CD4-positive, alpha-beta T cell treated with Interleukin-15 for 4 hours (primary cell): ENCODE results near the gene TNFRSF12A.

ENCODE experiments used
- DNase-seq: peaks from one replicate; pipeline ENCODE4 v3.0.0-alpha.2; 2020; ENCODE audit warnings: low spot score

The TNFRSF12A gene

GRCh38 chr16:3026609-3027488 lies 6.7 kb downstream of the TNFRSF12A start:
- no peak for DNase-seq

- no peak for DNase-seq
Measured at GRCh38 chr16:3027489-3027795, 7.3 kb downstream of the TNFRSF12A start.

- peak; percentile 88 for DNase-seq
Measured at GRCh38 chr16:3027983-3028715, 8.0 kb downstream of the TNFRSF12A start.

- DNase-seq: no peak
Measured at GRCh38 chr16:3028716-3029319, 8.7 kb downstream of the TNFRSF12A start.

GRCh38 chr16:3029491-3030221 lies 9.5 kb downstream of the TNFRSF12A start:
- peak; percentile 30 for DNase-seq

- no peak for DNase-seq
Measured at GRCh38 chr16:3030222-3031212, 10.3 kb downstream of the TNFRSF12A start.

GRCh38 chr16:3032624-3033023 lies 12.5 kb downstream of the TNFRSF12A start:
- no peak for DNase-seq

- no peak for DNase-seq
Measured at GRCh38 chr16:3035289-3035971, 15.3 kb downstream of the TNFRSF12A start.

GRCh38 chr16:3035972-3036725 lies 16.0 kb downstream of the TNFRSF12A start:
- no peak for DNase-seq

- no peak for DNase-seq
Measured at GRCh38 chr16:3036726-3037315, 16.7 kb downstream of the TNFRSF12A start, which contains the start of gene BICDL2. Gene BICDL2 (minus strand): TSS chr16:3036944. CDS start chr16:3035496, 1,448 bp downstream.

GRCh38 chr16:3038256-3038655 lies 18.1 kb downstream of the TNFRSF12A start:
- DNase-seq: no peak

GRCh38 chr16:3038896-3039295 lies 18.7 kb downstream of the TNFRSF12A start:
- DNase-seq: no peak

GRCh38 chr16:3042376-3042775 lies 22.2 kb downstream of the TNFRSF12A start:
- DNase-seq: no peak

- DNase-seq: no peak
Measured at GRCh38 chr16:3044708-3045107, 24.5 kb downstream of the TNFRSF12A start.

- no peak for DNase-seq
Measured at GRCh38 chr16:3045758-3046640, 25.8 kb downstream of the TNFRSF12A start, which contains the start of gene MMP25. Gene MMP25 (plus strand): TSS chr16:3046561. CDS start chr16:3046918, 357 bp downstream.

GRCh38 chr16:3046641-3047386 lies 26.6 kb downstream of the TNFRSF12A start:
- no peak for DNase-seq

- no peak for DNase-seq
Measured at GRCh38 chr16:3047387-3047720, 27.2 kb downstream of the TNFRSF12A start.
